Bone marrow (tissue), 2 donors: ENCODE results near the gene KRT85.
"Not testable (repeated sequence)": the region's sequence is repeated elsewhere in the genome, so short reads cannot be mapped to it uniquely, and the experiment has no call there.

Source experiments
- DNase-seq, 2 donors: peaks; one replicate each; lab custom pipeline; 2025; lab: John Stamatoyannopoulos, UW

The KRT85 gene

GRCh38 chr12:52349196-52349595 lies 18.1 kb downstream of the KRT85 start:
- DNase-seq = no peak

- no peak for DNase-seq
Observed at GRCh38 chr12:52347551-52348510, 19.4 kb downstream of the KRT85 start.

GRCh38 chr12:52347016-52347415 lies 20.3 kb downstream of the KRT85 start:
- no peak for DNase-seq

GRCh38 chr12:52346593-52346992 lies 20.7 kb downstream of the KRT85 start:
- DNase-seq = no peak

GRCh38 chr12:52345041-52345440 lies 22.2 kb downstream of the KRT85 start:
- DNase-seq = not testable (repeated sequence)

- DNase-seq = no peak
Observed at GRCh38 chr12:52344111-52344510, 23.2 kb downstream of the KRT85 start.

GRCh38 chr12:52343550-52343949 lies 23.7 kb downstream of the KRT85 start:
- DNase-seq = no peak

GRCh38 chr12:52342781-52343490 lies 24.3 kb downstream of the KRT85 start:
- no peak for DNase-seq

GRCh38 chr12:52341066-52341580 lies 26.2 kb downstream of the KRT85 start:
- DNase-seq = no peak

- no peak for DNase-seq
Observed at GRCh38 chr12:52338241-52338960, 28.9 kb downstream of the KRT85 start.

- DNase-seq = no peak
Observed at GRCh38 chr12:52337054-52337453, 30.2 kb downstream of the KRT85 start.

- DNase-seq = no peak
Observed at GRCh38 chr12:52336641-52337040, 30.6 kb downstream of the KRT85 start.

- no peak for DNase-seq
Observed at GRCh38 chr12:52335598-52336262, 31.6 kb downstream of the KRT85 start.

- DNase-seq = no peak
Observed at GRCh38 chr12:52334185-52334584, 33.1 kb downstream of the KRT85 start.

- no peak for DNase-seq
Observed at GRCh38 chr12:52333321-52333720, 34.0 kb downstream of the KRT85 start.

- no peak for DNase-seq
Observed at GRCh38 chr12:52332381-52332780, 34.9 kb downstream of the KRT85 start.

- no peak for DNase-seq
Observed at GRCh38 chr12:52331833-52332232, 35.4 kb downstream of the KRT85 start.

GRCh38 chr12:52331039-52331438 lies 36.2 kb downstream of the KRT85 start:
- no peak for DNase-seq

GRCh38 chr12:52327830-52328500 lies 39.3 kb downstream of the KRT85 start:
- no peak for DNase-seq

- peak; percentile 35 to 89 for DNase-seq
Observed at GRCh38 chr12:52327052-52327829, 40.0 kb downstream of the KRT85 start.

- no peak for DNase-seq
Observed at GRCh38 chr12:52324153-52324444, 43.2 kb downstream of the KRT85 start.
